Superior temporal gyrus (tissue), 1 donor: ENCODE data around the gene HIVEP1.
"Not testable (repeated sequence)": the region's sequence is repeated elsewhere in the genome, so short reads cannot be mapped to it uniquely, and the experiment has no call there.

ENCODE experiments used
- DNase-seq: peaks from one replicate; pipeline ENCODE4 v3.0.0-alpha.2; 2016; ENCODE audit errors: extremely low spot score

The HIVEP1 gene

DNA sequence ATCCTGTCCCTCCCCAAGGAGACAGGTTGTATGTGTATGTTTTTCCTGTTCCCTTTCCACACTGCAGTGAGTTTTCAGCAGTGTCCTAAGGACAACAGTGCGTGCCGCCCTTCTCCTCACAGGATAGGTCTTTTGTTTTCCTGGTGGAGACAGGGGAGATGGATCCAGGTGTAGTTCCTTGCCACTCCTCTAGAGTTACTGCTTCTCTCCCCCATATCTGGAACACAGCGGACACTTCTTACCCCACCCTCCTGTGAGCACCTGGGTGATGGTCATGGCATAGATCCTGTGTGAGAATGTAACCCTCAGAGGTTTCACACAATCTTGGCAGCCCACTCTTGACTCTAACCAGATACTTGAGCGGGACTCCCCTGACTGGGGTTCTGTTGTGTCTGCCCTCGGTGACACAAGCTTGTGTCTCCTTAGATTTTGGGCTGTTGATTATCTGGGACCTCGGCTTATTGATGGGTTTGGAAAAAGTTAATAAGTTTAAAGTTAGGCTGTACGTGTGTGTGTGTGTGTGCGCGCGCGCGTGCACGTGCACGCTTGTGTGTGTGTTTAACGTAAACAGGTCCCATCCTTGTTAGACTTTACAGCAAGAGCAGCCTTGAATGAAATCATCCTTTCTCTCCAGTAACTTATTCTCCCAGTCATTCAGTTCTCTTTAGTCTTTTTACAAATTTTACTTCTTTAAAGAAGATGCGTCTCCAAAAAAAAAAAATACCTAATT, 146.7 kb downstream of the HIVEP1 start:
- DNase-seq = no peak

DNA sequence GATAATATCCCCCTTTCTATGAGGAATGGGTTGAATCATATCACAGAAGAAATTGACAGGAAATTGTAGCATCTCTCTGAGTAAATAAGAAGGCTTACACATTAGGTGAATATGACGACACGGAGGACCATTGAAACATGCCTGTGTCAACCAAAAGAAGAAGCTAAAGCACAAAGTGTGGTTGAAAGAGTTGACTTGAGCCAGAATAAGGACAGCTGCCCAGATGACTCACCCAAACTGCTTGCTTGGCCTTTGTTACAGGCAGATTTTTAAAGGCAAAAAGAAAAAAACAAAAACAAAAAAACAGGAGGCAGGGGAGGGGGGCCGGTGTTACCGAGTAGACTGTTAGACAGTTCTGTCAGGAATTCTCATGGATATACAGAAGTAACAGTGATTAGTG, 148.2 kb downstream of the HIVEP1 start:
- peak; percentile 44 for DNase-seq

DNA sequence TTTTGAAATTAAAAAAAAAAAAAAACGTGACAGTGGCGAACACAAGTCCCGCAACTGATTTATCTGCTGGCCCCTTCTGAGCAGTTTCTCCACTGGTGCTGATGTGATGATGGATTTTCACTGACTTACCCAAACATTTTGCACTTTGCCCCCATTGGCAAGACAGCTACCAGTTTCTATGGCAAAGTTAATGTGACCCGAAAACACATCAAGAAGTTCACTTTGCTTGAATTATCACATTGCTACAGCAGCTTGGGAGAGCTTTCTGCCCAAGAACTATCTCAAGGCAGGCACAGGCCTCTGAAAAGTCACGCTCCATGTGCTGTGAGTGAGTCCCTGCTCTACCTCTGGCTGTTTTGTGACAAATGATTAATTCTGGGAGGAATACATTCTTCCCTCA, 150.1 kb downstream of the HIVEP1 start:
- DNase-seq = no peak

DNA sequence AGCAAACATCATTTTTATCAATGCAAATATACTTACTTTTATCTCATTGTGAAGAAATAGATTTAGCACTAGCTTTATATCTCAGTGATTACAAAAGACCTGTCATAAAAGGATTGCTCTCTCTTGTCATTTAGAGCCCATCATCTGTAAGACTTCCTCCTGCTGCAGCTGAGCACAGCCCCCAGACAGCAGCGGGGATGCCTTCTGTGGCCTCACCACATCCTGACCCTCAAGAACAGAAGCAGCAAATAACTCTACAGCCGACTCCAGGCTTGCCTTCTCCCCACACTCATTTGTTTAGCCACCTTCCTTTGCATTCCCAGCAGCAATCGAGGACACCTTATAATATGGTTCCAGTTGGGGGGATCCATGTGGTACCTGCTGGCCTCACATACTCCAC, 151.0 kb downstream of the HIVEP1 start:
- no peak for DNase-seq

DNA sequence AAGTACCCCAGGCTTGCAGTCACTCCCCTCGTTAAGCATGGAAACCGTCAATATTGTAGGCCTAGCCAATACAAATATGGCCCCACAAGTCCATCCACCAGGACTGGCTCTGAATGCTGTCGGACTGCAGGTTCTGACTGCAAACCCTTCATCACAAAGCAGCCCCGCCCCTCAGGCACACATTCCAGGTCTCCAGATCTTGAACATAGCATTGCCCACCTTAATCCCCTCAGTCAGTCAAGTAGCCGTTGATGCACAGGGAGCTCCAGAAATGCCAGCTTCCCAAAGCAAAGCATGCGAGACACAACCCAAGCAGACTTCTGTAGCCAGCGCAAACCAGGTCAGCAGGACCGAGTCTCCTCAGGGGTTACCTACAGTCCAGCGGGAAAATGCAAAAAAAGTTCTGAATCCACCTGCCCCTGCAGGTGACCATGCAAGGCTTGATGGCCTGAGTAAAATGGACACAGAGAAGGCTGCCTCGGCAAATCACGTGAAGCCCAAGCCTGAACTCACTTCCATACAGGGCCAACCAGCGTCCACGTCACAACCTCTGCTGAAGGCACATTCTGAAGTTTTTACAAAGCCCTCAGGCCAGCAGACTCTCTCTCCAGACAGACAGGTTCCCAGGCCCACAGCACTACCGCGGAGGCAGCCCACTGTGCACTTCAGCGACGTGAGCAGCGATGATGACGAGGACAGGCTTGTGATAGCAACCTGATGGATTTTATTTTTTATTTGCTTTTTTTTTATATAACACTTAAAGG, 151.8 kb downstream of the HIVEP1 start:
- DNase-seq = no peak

DNA sequence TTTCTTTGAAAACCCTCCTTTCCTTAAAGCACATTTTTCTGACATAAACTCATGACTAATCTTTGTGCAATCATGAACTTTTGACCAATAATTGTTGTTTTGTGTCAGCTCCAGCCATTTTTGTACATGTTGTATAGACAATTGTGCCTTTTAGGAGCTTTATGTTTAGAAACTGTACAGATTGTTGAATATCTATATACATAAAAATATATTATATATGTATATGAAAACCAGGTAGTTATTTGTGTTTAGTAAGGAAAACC, 152.3 kb downstream of the HIVEP1 start:
- no peak for DNase-seq

DNA sequence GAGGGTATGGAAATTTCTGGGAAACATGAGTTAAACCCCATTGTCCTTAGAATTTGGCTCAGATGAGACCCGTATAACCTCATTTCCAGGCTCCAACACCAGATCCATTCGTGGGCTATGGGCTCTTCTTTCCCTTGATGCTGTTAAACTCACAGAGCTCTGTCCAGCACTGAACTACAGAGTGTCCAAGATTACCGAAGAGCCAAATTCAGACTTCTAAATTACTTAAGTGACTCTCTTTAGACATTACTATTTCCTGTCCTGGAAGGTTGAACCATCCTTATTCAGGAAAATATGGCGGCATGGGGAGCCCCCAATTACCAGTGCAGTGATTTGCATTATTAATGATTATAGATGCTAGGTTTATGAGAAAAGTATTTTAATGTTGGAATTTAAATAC, 153.2 kb downstream of the HIVEP1 start:
- no peak for DNase-seq

DNA sequence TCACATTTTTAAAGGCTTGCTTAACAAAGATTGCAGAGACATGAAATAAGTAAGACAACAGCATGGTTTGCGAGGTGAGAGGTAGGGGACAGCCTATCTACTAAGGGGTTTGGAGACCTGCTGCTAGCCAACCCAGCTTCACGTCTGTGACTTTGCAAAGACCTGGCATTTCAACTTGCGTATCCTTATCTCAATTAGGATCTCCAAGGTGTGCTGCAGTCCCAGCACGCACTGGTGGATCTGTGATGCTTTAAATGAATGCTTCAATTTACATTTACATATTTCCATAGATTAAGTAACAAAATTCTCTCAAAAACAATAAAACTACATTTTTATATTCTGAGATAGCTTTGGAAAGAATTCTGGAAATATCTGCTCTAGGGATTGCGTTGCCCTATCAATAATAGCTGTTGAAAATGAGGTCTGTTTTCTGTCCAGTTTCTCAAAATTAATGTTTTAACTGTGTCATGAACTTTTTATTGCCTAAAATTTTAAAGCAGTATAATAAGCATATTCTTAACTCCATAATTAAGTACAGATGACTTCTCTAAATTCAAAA, 153.7 kb downstream of the HIVEP1 start:
- no peak for DNase-seq

DNA sequence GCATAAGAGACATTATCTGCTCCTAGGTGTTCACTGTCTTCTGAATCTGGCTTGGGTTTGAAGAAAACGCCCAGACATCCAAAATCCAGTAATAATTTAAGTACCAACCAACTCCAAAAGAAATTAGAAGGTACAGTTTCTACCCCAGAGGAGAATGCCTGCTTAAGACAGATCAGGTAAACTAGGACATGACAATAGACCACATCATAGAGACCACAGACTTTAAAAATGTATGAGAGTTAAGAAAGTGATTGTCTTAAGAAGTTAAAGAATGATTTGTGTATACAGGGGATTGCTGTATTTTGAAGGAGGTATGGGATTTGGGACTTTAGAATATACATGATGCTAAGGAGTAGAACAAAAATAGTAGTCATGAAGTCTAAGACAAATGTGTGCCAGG, 157.3 kb downstream of the HIVEP1 start:
- no peak for DNase-seq

DNA sequence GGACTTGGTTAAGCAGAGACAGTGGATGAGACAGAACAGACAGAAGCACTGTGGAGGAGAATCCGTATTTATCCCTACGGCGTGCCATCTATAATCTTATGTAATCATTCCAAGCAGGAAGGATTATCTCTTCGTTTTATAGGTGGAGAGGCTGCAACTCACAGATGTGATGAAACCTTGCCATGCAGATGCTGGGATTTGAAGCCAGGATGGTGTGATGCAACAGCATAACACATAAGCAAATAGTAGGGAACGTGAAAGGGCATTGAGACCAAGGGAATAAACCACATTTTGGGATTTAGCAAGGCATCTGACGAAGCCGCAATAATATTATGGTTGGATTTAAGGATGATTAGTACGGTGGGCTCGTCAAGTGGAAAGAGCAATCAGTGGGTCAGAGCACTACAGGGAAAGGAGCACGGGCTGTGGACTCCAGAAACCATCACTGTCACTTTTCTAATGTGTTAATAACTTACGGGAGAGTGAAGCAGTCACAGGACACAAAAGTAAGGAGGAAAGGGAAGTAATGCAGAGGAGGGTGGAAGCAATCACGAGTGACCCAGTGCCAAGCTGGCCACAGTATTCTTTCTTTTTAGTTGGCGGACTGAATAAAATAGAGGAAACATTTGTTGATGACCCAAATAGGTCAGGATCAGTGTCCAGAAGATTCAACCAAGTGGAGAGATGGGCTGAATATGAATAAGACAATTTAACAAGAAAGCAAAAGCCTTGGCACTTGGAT, 158.4 kb downstream of the HIVEP1 start:
- DNase-seq = no peak

DNA sequence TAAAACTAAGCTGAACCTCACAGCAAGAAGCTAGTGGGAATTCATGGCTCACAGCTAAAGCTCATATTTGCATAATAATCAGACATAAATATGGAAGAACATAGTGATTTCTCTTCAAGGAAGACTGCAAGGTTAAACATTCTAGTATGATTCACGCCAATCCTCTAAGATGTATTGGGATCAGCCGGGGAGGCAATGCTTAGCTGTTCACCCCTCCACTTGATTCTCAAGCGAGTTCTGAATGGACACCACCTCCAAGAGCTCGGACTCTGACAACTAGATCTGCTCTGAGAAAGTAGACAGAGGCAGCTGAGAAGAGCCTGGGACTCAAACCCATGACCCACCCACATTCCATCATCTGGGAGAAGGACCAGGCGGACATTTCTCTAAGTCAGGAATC, 159.6 kb downstream of the HIVEP1 start:
- no peak for DNase-seq

DNA sequence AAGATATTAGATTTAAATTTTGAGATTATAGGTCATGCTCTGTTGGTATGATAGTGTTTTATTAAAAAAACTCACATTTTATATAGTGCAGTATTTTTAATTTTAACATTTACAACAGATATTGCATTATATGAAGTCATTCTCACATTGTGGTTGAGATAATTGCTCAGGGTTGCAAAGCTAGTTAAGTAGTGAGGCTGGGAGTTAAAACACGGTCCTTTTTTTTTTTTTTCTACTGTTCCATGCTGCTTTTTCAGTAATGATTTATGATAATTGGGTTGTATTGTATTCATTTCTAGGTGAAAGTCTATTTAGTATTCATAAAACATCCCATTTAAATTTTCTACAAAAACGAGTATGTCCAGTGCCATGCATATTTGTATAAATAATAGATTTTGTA, 160.5 kb downstream of the HIVEP1 start:
- no peak for DNase-seq

DNA sequence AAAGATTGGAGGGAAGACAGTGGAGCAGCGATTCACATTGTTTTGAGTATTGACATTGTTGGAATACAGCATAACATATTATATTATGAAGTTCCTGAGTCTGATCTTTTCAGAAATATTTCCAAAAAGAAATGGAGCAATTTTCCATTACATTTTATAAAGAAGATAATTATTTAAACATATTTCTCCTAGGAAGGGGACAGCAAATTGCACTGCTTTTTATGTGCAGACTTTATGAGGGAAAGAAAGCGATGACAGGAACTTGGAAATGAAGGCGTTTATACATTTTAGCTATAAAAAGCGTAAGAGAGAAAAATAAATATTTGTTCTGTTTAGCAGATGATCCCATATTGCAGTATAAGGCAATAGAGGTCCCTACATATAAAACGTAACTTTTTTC, 161.1 kb downstream of the HIVEP1 start:
- DNase-seq = no peak

DNA sequence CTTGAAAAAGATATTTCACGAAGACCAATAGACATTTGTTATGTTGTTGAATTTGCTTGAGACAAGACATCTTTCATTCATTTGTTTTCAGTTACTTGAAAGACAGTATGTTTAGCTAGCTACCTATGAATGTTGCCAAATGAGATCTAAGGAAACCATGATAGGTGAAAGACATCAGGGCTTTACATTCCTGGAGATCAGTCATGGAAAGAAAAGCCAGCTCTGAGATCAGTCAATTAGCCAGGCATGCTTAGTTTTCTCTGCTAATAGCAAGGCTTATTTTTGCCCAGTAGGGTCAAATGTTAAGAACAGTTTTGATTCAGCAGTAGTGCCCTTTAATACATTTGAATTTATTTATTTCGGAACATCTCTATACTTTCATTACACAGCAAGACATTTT, 161.5 kb downstream of the HIVEP1 start:
- DNase-seq = no peak

DNA sequence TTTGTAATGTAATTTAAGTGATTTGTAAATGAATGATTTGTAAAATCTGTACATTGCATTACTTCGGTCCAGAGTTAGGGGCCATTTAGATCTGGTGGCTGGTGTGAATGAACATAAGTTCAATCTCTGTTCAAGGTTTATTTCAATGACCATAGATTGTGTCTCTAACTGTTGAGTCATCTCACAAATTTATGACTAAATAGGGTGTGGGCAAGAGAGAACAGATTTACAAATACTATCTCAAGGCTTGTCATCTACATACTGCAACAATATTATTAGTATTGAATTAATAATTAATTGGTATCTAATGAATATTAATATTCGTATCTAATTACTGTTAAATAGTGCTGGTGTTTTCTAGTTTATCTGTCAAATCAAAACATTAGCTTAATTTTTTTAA, 162.8 kb downstream of the HIVEP1 start:
- no peak for DNase-seq

DNA sequence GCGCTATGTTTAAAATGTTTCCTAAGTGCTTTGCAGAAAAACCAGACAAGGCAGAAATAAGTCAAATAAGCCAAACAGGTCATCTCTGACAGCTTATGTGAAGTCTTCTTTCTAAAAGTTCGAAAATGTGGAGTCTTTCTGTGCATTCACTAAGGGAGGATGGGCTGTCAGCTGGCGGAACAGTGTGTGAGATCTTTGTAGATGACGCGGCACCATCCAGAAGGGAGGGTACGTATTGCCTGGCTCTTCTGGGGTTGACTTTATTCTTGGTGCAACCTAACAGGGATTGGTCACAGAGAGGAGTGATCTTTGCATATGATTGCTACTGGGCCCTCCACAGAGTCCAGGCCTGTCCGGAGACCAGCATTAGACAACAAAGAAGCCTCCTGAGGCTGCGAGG, 163.5 kb downstream of the HIVEP1 start:
- no peak for DNase-seq

DNA sequence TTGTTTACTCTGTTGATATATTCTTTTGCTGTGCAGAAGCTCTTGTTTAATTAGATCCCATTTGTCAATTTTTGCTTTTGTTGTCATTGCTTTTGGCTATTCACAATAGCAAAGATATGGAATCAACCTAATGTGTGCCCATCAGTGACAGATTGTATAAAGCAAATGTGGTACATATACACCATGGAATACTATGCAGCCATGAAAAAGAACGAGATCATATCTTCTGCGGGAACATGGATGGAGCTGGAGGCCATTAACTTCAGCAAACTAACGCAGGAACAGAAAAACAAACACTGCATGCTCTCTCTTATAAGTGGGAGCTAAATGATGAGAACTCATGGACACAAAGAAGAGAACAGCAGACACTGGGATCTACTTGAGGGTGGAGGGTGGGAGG, 164.7 kb downstream of the HIVEP1 start:
- not testable (repeated sequence) for DNase-seq

DNA sequence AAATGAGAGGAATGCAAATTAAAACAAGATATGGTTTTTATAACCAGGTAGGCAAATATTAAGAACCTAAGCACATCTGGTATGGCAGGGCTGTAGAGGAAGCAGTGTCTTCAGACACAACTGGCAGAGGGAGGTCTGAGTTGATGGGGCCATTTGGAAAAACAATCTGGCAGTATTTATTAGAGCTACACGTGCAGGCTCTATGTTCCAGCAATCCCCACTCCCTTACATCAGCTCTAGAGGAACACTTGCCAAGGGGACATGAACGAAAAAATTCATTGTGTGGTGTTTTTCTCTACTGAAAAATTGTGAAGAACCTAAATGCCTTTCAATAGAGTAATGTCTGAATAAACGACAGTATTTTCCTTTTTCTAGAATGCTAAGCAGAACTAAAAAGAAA, 166.4 kb downstream of the HIVEP1 start:
- no peak for DNase-seq

DNA sequence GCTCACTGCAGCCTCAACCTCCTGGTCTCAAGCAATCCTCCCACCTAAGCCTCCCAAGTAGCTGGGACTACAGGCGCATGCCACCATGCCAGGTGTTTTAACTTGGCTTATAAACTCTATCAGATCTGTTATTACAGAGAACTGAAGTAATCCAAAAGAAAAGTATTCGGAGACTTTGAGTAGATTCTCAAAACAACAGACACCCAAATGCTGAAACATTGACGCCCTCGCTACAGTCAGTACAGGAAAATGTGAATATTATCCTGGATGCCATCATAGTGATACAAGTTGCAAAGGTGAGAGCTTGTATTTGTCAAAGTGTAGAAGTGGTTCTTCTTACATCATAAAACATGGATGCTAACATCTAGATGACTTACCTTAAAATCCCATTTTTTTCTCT, 169.4 kb downstream of the HIVEP1 start:
- DNase-seq = no peak

DNA sequence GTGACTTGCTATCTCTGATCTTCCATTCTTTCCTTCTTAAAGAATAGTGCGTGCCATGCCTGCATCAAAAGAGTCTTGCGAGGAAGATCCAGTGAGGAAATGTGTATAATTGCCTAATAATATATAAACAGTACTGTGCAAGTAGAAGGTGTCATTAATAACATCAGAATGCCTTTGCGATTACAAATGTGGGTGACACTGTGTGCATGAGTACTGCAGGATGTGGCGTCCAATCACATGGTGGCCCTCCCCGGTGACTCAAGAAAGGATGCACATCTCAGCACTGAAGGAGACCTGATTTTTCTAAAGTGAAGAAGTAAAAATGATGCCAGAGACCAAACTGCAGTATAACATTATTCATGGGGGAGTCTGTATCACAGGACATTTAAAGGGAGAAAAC, 170.6 kb downstream of the HIVEP1 start:
- DNase-seq = no peak

DNA sequence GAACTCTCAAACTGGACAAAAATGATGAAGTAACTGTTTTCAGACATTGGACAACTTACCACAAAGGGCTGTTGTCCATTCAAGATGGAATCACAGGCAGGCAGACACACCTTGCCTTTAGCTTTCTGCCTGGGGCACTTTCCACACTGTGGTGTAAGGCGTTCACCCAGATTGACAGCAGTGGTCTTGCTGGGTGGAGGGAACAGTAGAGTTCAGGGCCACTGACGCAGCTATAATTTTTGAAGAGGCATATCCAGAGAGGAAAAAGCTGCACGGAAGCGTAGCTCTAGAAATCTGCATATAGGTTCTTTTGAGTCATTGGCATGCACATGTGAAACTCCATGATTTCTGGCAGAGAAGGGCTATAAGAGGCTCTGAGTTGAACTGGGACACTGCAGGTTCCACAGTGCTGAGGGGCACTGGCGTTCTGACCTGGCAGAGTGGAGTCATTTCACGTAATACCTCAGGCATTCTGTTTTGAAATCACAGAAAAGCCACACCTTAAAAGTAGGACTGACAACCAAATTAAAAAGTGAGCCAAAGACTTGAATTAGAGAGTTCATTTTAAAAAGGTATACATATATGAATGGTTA, 173.1 kb downstream of the HIVEP1 start:
- DNase-seq = no peak

DNA sequence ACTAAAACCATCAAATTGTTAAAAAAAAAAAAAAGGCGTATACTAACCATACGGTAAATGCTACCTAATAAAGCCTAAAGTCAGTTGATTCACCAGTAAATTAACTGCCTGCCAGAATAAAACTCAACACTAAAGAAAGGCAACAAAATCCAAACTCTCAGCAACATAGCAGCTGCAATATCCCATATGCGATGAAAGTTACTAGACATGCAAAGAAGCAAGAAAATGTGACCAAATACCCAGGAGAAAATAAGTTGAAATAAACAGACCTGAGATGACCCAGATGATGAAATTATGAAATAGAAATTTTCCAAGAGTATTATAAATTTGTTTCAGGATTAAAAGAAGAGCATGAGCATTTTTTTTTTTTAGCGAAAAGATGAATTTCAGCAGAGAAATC, 174.4 kb downstream of the HIVEP1 start:
- no peak for DNase-seq
